ENCODE data around the gene BTG3.

The BTG3 gene, protein sequence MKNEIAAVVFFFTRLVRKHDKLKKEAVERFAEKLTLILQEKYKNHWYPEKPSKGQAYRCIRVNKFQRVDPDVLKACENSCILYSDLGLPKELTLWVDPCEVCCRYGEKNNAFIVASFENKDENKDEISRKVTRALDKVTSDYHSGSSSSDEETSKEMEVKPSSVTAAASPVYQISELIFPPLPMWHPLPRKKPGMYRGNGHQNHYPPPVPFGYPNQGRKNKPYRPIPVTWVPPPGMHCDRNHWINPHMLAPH

DNA sequence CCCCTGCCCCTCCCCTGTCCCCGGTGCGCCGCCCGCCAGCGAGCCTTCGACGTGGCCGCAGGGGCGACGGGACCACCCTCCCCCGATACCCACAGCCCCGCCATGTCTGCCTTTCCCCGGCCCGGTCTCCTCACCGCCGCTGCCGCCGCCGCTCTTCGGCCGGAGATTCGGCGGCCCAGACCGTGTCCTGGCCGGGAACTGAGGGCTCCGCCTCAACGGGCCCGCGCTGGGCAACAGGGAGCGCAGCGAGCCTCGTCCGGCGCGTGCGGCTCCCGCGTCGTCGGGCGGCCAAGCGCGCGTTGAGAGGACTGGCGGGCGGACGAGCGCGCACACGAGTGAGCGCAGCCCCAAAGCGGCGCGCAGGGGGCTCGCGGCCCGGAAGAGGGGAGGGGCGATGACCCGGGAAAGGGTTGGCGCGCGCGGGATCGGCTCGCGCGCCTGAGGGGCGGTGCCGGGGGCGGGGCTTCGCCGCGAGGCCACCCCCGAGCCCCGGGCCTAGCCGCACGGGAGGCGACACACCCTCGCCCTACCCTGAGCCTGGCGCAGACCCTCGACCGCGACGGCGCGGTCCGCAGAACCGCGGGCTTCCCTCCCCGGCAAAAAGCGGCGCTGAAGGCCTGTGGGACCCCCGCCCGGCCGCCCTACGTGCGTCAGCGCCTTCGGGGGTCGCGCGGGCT is at the start of gene BTG3:
Gene BTG3 (minus strand): TSS at position 337 of the 677 bp plus-strand sequence. CDS start 3,757 bp downstream, outside the sequence.
- peak; percentile 85 for DNase-seq (ENCODE audit: low spot score)

DNA sequence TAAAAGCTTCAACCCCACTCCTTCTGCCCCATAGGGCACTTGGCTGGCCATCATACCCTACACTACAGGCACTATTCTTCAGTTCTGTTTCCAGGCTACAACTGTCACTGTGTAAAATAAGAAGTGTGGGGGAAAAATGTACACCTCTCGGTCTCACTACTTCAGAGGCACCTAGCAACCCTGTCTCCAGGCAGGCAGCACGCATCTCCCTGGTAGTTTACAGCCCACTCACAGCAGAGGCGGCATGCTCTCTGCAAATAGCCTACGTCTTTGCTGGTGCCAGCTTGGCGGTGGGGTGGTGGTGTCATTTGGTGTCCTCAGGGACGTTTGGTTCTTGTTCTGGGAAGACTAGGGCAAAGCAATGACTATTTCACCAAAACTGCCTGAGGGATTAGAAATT is 48.2 kb upstream of the BTG3 start:
- DNase-seq (ENCODE audit: low spot score) = no peak

DNA sequence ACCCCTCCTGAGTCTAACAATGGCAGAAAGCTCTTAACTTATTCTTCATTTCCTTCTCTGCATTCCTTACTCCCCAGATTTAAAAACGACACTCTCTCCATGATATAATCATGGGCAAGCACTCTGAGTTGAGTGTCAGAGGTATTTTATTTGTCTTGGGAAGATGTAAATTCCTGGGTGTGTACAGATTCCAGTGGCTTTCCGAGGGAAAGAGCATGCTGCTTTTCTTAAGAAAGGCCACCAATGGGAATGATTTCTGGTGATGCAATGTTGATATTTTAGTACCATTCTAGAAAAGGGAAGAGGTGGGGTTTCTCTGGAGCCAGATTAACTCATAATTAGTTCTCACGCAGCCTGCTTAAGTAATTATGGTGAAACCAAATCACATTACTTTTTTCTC is 47.8 kb upstream of the BTG3 start:
- no peak for DNase-seq (ENCODE audit: low spot score)

DNA sequence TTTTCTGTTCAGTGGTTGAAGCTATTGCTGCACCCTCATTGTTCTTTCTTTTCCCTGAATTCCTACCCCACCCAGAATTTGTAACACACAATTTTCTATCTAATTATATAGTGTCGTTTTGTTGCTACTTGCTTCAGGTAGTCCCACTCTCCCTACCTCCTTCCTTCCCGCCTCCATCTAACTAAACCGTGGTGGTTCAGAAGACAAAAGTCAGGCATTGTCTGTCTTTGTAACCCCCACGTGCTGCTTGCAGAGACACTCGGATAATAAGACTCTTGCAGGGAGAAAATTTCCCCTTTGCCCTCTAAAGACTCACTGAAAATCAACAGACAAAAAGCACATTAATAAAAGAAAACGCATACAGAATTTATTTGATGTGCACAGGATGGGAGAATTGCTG is 46.2 kb upstream of the BTG3 start:
- no peak for DNase-seq (ENCODE audit: low spot score)

DNA sequence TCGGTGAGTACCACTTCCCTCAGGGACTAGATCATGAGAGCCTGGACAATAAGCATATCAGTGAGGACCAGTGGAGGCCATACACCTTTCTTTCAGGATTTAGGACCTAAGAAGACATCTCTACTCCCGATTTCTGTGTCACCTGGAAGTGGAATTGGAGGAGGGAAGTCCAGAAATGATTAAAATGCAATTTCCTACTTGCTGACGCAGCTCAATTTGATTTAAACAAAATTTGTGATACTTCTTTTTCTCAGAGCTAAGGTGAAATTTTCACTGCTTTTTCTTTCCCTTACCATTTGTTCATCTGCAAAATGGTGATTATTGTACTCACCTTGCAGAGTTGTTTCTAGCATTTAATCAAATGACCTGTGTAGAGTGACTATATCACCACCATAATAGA is 38.8 kb upstream of the BTG3 start:
- DNase-seq (ENCODE audit: low spot score) = no peak

DNA sequence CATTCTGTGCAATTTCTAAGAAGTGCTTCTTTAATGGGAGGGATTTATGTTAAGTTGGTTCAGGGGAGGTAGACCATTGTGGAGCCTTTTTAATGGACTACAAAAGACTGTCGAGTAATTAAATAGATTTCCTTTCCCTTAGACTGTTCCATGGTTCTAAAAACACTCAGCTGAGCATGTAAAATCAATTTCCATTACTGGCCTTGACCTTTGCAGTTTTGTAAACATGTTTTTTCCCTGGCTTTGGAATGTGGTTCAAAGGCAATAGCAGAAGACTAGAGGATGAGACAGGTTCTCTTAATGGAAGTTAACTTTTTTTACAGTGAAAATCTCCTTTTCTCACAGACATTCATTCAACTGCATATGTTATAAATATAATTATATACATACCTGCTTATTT is 37.6 kb upstream of the BTG3 start:
- no peak for DNase-seq (ENCODE audit: low spot score)

DNA sequence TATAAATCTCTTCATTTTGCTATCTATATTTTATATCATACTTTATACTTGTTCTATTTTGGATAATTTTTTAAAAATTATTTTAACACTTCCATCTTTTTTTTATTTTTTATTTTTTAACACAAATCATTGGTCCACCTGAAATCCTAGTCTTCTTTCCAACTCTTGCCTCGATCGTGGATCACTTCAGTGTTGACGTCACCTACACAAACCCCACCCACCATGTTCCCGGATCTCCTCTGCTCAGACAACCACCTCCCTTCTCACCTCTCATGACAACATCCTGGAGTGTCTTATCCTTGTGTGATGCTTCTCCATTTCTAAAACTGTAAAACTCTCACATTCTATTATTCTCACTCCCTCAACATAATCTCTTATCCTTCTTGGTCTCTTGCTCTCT is 34.1 kb upstream of the BTG3 start:
- DNase-seq (ENCODE audit: low spot score) = no peak

DNA sequence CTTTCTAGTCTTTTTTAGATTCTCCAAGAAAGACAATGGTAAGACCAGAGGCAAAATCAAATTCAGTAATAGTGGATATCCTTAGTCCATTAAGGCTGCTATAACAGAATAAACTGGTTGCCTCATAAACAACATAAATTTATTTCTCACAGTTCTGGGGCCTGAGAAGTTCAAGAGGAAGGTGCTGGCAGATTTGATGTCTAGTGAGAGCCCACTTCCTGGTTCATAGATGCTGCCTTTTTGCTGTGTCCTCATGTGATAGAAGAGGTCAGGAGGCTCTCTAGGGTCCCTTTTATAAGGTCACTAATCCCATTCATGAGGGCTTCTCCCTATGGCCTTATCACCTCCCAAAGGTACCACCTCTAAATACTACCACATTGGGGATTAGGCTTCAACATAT is 31.5 kb upstream of the BTG3 start:
- no peak for DNase-seq (ENCODE audit: low spot score)

DNA sequence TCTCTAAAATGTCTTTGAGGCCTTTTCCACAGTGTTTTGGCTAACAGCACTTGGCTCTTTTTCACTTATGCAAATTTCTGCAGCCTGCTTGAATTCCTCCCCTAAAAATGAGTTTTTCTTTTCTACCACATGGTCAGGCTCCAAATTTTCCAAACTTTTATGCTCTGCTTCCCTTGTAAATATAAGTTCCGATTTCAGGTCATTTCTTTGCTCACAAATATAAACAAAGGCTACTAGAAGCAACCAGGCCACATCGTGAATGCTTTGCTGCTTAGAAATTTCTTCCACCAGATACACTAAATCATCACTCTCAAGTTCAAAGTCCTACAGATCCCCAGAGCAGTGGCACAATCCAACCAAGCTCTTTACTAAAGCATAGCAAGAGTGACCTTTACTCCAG is 28.1 kb upstream of the BTG3 start:
- DNase-seq (ENCODE audit: low spot score) = no peak

DNA sequence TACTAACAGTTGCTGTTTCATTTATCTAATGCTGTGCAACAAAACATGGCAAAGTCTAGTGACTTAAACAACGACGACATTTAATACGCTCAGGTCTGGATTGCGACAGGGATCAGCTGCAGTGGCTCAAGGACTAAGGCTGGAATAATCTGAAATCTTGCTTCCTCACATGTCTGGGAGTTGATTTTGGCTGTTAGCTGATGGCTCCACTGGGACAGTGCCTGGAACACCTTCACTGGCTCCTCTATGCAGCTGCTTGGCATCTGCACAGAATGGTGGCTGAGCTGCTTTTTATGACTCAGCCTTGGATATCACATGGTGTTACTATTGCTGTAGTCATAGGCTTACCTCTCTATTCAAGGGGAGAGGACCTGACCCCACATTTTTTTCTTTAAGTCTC is 24.0 kb upstream of the BTG3 start:
- no peak for DNase-seq (ENCODE audit: low spot score)

DNA sequence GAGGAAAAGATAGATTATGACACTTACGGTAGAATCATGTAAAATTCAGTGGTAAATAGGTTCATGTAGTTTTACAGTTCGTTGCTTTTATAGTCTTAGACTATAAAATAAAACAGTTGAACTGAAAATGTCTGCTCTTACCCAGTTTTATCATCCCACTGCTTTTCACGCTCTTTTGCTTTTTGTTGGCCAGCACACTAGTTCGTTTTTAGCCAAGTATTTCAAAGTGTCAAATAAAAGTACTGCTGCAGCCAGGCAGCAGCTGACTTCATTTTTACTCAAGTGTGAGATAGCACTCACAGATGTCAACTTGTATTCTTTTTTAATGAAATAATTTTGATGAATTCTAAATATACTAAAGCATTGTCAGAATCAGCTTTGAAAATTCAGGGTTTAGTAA is 18.5 kb upstream of the BTG3 start:
- no peak for DNase-seq (ENCODE audit: low spot score)

DNA sequence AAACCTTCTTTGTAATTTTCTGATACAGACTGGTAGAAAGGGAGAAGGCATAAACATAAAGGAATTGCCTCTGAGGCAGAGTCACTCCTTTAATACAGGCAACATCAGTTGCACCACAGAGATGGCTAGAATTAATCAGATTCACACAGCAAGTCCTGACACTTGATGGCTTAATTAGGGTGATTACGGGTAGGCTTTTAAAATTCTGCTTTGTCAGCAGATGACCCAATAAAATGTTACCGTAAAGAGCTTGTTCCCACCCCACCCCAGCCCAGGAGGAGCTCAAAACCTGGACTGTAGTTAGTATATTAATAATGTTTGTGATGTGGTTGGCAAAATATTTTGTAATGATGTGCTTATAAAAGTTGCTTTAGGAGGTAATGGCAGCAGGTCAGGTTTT is 9.3 kb upstream of the BTG3 start:
- no peak for DNase-seq (ENCODE audit: low spot score)

DNA sequence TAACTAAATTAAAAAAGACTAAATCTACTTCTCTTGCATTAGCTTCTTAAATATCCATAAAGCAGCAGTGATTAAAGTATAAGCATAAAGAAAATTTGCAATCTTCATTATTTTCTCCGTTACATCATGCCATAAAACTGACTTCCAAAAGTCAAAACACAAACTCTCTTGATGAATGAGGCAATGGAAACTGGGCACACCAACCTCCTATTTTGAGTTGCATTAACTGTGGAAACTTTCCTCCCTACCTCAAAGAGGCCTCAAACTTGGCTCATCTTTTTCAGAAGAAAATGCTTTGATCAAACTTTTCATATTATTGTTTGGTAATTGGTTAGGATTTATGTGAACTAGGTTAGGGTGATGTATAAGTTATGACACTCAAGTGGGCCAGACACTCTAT is 4.1 kb upstream of the BTG3 start:
- no peak for DNase-seq (ENCODE audit: low spot score)

DNA sequence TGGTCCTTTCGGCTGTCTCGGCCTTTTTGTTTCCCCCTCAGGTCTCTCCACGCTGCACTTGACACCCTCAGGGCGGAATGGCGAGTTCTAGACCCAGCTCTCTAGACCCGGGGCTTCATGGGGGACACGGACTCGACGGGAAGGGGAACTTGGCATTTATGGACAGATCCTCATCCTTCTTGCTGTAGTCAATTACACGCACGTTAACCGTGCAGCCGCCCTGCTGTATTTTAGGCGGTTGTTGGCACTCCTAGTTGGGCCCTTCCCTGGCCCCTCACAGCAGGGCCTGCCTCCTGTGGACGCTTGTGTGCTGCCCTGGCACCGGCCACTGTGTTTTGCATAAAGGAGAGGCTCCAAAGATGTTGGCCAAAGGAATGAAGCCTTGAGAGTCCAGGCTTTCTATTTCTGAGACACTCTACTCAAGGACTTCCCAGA is 558 bp upstream of the BTG3 start:
- no peak for DNase-seq (ENCODE audit: low spot score)

DNA sequence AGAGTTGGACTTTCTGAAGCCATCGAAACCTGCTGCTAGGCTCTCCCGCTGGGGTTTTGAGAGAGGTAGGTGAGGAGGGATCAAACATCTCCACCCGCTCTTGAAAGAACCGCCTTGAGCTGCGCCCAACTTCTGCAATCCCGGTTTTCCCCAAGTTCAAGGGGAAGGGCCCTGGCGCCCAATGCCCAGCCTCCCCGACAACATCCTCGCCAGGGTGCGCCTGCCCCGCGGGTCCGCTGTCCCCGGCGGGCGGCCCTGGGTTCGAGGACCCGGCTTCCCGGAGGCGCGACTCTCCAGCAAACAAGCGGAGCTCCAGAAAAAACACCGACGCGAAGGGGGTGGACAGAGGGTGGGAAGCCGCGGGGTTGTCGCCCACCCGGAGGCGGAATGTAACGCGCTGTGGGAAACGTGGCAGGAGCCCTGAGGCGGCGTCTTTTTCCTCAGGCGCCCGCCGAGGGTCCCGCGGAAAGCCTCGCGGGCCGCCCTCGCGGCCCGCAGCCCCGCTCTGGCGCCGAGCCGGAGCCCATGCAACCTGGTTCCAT is 607 bp downstream of the BTG3 start:
- DNase-seq (ENCODE audit: low spot score) = peak; percentile 11

DNA sequence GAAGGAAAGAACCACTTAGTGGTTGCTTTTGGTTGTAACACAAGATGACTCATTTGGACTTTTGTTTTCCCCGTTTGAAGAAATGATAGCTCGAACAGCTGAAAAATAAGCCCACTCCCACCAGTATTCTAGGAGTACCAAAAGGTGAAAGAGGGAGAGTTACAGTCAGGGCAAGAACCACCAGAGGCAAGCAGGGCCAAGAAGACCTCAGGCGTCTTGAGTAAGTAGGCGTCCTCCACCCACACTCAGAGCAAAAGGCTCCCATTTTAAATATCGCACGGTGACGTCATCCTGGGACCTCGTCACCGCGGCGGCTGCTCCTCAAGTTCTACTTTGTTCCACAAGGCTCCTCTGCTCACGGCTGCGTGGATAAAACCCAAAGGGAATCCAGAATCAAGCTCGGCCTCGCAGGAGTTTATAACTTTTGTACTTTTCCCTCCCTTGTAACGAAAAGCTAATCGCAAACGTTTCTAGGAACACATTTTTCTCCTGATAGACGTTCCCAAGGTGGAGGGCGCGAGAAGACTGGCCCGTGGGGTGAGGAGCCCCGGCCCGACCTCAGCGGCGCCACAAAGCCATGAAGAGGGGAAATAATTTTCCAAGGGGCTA is 1.2 kb downstream of the BTG3 start:
- peak; percentile 76 for DNase-seq (ENCODE audit: low spot score)

DNA sequence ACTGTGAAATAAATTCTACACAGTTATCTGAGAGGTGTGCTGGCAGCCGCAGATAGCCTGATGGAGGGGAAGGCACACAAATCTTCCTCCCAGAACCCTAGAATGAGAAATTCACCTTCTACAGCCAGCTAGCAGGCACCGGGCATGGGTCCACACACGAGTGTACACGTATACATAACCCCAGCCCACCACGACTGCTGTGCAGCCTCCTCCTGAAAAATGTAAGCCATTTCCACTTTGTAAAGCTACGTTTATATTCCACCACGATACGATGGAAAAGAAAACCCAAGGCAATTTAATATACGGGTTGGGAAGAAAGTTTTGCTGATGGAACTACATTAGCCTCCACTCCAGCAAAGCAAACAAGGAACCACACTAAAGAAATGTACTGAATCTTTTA is 1.8 kb downstream of the BTG3 start:
- no peak for DNase-seq (ENCODE audit: low spot score)

DNA sequence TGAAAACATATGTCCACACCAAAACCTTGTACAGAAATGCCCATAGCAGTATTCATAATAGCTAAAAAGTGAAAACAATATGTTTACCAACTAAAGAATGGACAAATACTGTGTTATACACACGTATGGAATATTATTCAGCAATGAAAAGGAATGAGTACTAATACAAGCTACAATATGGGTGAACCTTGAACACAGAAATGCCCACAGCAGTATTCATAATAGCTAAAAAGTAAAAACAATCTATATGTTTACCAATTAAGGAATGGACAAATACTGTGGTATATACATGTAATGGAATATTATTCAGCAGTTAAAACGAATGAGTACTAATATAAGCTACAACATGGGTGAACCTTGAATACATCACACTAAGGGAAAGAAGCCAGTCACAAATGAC is 3.0 kb downstream of the BTG3 start:
- no peak for DNase-seq (ENCODE audit: low spot score)

DNA sequence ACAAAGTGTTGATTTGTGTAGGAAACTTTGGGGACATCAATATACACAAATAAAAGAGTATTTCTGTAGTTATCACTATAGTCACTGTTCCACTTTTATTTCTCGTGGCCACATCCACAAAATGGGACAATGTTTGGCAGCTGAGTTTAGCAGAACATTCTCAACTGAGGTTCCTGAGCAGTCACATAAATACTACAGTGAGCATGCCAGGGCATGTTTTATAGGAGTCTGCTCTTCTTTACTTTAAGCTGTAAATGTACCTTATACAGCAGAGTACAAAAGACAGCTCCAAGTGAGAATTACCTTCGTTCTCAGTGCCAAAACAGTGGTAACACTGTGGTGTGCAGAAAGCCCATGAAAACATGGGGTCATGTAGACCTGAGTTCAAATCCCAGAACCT is 5.0 kb downstream of the BTG3 start:
- DNase-seq (ENCODE audit: low spot score) = no peak

DNA sequence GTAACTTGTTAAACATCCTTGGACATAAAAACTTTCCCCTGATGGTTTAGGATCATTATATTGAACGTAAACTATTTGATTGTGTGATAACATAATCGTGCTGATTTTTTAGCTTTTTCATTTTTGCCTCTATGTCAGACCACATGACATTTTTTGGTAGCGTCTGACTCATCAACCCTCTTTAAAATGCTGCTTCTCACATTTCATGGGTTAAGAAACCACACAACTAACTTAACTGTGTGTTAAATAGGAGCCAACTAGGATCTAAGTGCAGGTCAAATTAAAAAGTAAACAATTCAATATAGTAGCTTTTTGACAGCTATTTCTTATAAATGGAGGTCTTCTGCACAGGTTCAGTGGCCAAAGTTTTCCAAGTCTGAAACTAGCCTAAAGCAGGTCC is 9.8 kb downstream of the BTG3 start:
- no peak for DNase-seq (ENCODE audit: low spot score)

DNA sequence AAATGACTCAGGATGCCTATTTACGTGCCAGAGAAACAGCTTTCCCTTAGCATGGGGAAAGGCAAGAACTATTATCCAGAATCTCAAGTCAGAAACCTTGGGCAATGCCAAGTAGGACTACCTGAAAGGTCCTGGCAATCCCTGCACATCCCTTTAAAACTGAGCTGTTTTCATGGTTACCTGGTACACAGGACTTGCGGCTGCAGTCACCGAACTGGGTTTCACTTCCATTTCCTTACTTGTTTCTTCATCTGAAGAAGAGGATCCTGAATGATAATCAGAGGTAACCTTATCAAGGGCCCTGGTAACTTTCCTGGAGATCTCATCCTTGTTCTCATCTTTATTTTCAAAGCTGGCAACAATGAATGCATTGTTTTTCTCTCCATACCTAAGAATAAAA is 14.3 kb downstream of the BTG3 start:
- DNase-seq (ENCODE audit: low spot score) = no peak

DNA sequence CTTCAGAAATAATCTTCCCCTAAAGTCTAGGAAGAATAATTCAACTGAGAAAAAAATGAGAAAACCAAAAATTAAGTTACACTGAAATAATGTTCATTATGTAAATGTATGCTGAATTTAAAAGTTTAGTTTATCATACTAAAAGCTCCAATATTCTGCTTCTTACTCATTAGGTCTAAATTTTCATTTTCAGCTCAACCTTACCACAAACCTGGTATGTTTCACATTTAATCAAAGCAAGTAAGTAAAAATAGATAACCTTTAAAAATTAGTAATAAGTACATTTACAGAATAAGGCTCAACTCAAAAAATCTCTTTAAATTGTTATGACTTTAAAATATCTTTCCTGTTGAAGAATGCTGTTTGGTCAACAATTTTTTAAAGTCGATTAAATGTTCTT is 15.0 kb downstream of the BTG3 start:
- no peak for DNase-seq (ENCODE audit: low spot score)

DNA sequence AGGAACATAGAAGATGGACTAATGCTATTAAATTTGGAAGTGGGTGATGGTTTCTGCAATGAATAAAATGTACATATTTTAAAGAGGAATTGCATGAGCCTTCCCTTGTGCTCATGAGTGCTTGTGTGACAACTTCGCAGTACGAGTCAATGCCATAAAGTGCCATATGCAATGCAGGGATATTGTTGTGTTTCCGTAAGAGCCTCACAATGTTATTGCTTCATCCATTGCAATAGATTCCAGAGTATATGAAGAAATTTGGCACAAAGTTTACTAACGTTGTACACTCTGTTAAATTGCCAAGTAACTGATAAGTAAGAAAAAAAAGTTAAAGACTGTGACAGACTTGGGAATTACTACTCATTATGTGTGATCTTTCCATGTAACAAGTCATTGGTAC is 22.3 kb downstream of the BTG3 start:
- DNase-seq (ENCODE audit: low spot score) = no peak

Measured in CD4-positive, alpha-beta T cell treated with Interleukin-15 for 4 hours (primary cell).